SK-N-MC (cell line): Measurements from ENCODE around the gene HEG1.

Source experiments
- EZH2 ChIP-seq: fragments of 200-600 bp; sonication (generic); IDR thresholded peaks from one replicate; pipeline ENCODE4 v1.6.1; 2017; ENCODE audit warnings: antibody characterized with exemption
- POLR2AphosphoS5 ChIP-seq: IDR thresholded peaks from 2 replicates; pipeline ENCODE4 v1.6.1; 2012; ENCODE audit warnings: mild to moderate bottlenecking, low read depth, low read length, borderline replicate concordance

DNA sequence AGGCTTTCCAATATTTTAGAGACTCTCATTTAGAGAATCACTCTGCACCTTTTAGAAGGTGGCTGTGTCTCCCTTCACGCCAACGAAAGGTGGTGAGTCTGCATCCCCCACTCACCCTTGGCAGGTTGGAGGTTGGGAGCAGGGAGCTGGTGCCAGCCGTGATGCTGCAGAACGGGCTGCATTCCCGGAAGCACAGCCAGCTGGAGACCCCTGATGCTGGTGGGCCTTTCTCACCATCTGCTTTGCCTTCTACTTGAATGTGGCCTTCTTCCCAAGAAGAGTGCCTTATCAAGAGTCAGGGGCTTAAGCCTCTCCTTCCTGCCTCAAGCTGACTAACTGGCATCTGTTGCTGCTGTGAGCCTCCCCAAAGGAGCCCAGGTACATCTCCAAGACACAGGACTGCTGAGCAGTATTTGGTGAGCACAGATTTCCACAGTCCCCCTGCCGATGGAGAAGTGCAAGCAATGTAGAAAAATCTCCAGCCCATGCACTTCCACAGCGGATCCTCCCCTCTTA lies 17.7 kb upstream of the HEG1 start:
- no peak for TF ChIP-seq POLR2AphosphoS5
- TF ChIP-seq EZH2: no peak
